Prostate gland (tissue), 2 donors: Measurements from ENCODE around the gene TPD52L1.

ENCODE experiments used
- CTCF ChIP-seq, 4 experiments: fragments of 200-600 bp in 2 of 4; fragments of 450-650 bp in 2 of 4; sonication (generic) in 2 of 4; IDR thresholded peaks; 1 replicate in 3 of 4; 2 replicates in 1 of 4; pipeline ENCODE4 v1.5.1; 2016 to 2019; ENCODE audit warnings: antibody characterized with exemption in 4 of 4, mild to moderate bottlenecking in 2 of 4, moderate library complexity in 2 of 4
- POLR2A ChIP-seq: fragments of 450-650 bp; IDR thresholded peaks from one replicate; pipeline ENCODE4 v1.6.1; 2016; ENCODE audit warnings: antibody characterized with exemption, mild to moderate bottlenecking
- POLR2AphosphoS5 ChIP-seq: sonication (generic); formaldehyde crosslinking; IDR thresholded peaks from one replicate; pipeline ENCODE4 v1.6.1; 2017; ENCODE audit warnings: antibody characterized with exemption

GRCh38 chr6:125169058-125169457, 15.5 kb downstream of the TPD52L1 start:
- no peak for TF ChIP-seq CTCF (IDR thresholded peaks at IDR 0.05)
- TF ChIP-seq POLR2AphosphoS5: no peak
- TF ChIP-seq POLR2A: no peak
